HUES6 (cell line): ENCODE measurements around the gene NLRP1.

ENCODE experiments used
- H3K27ac ChIP-seq: 2 replicates; pipeline ENCODE4 v1.7.0; 2013; ENCODE audit warnings: low read depth, mild to moderate bottlenecking, low read length, inconsistent platforms
- H3K27me3 ChIP-seq: 2 replicates; pipeline ENCODE4 v1.6.1; 2013; ENCODE audit warnings: low read length; ENCODE audit not compliant: control insufficient read depth, insufficient read depth
- H3K36me3 ChIP-seq: 2 replicates; pipeline ENCODE4 v1.6.1; 2013; ENCODE audit warnings: low read length; ENCODE audit not compliant: control insufficient read depth, insufficient read depth
- H3K4me1 ChIP-seq: 2 replicates; pipeline ENCODE4 v1.6.1; 2013; ENCODE audit warnings: low read length; ENCODE audit not compliant: control insufficient read depth, insufficient read depth
- H3K4me3 ChIP-seq: 2 replicates; pipeline ENCODE4 v1.5.1; 2013; ENCODE audit warnings: low read depth, low read length
- H3K9ac ChIP-seq: one replicate; pipeline ENCODE4 v1.6.1; 2013; ENCODE audit warnings: mild to moderate bottlenecking, low read length
- H3K9me3 ChIP-seq: 2 replicates; pipeline ENCODE4 v1.6.1; 2013; ENCODE audit warnings: low read depth, low read length; ENCODE audit not compliant: control insufficient read depth, insufficient read depth

The NLRP1 gene

GRCh38 chr17:5468075-5468473 is 116.2 kb downstream of the NLRP1 start:
- H3K4me1 ChIP-seq: peaks cover 14% of the 10 kb centered on the region
- no peaks in the 10 kb centered on the region for H3K9me3 ChIP-seq
- peak overlapping the region; percentile 83 for H3K4me3 ChIP-seq
- peak overlapping the region; percentile 91 for H3K9ac ChIP-seq
- H3K27me3 ChIP-seq: no peaks in the 10 kb centered on the region
- H3K36me3 ChIP-seq: peaks cover 20% of the 10 kb centered on the region
- peak overlapping the region; percentile 77; the same call in 1 of the 2 replicates for H3K27ac ChIP-seq

DNA sequence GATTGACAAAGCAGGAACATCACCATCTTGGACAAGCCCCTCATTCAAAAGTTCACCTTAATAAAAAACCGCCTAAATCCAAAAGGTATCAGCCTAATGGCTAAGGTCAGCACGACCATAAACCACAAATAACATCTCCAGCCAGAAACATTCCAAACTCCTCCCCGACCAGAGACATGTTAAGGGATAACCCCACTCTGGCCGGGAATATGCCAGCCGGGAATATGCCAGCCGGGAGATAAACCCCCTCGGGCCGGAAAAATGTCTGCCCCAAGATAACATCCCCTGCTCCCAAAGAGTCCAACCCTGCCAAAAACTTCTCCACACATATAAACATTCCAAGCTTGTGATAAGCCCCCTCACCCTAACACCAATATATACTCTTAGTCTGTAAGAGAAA is 116.9 kb downstream of the NLRP1 start:
- Histone ChIP-seq H3K4me3 (peak overlapping the region; percentile 83), H3K9me3 (no peaks in the 10 kb centered on the region), H3K36me3 (peaks cover 23% of the 10 kb centered on the region), H3K4me1 (peaks cover 14% of the 10 kb centered on the region), H3K9ac (peak overlapping the region; percentile 91), H3K27ac (no peak overlapping the region), H3K27me3 (no peaks in the 10 kb centered on the region)

- Histone ChIP-seq H3K27ac (no peak overlapping the region), H3K9me3 (no peaks in the 10 kb centered on the region), H3K4me1 (peaks cover 14% of the 10 kb centered on the region), H3K27me3 (no peaks in the 10 kb centered on the region), H3K9ac (no peak overlapping the region), H3K4me3 (0 out of 2 replicates have a peak overlapping the region, but pooled peaks have one; percentile 83), H3K36me3 (peaks cover 26% of the 10 kb centered on the region)
These were observed 118.0 kb downstream of the NLRP1 start for GRCh38 chr17:5466295-5466694.

GRCh38 chr17:5464717-5465507 is 119.4 kb downstream of the NLRP1 start:
- H3K27ac ChIP-seq: no peak overlapping the region
- peaks cover 14% of the 10 kb centered on the region for H3K4me1 ChIP-seq
- H3K36me3 ChIP-seq: peaks cover 39% of the 10 kb centered on the region
- H3K27me3 ChIP-seq: no peaks in the 10 kb centered on the region
- no peak overlapping the region for H3K9ac ChIP-seq
- H3K9me3 ChIP-seq: no peaks in the 10 kb centered on the region
- no peak overlapping the region for H3K4me3 ChIP-seq
